Measurements from ENCODE around the gene DMBT1.

Gene DMBT1

DNA sequence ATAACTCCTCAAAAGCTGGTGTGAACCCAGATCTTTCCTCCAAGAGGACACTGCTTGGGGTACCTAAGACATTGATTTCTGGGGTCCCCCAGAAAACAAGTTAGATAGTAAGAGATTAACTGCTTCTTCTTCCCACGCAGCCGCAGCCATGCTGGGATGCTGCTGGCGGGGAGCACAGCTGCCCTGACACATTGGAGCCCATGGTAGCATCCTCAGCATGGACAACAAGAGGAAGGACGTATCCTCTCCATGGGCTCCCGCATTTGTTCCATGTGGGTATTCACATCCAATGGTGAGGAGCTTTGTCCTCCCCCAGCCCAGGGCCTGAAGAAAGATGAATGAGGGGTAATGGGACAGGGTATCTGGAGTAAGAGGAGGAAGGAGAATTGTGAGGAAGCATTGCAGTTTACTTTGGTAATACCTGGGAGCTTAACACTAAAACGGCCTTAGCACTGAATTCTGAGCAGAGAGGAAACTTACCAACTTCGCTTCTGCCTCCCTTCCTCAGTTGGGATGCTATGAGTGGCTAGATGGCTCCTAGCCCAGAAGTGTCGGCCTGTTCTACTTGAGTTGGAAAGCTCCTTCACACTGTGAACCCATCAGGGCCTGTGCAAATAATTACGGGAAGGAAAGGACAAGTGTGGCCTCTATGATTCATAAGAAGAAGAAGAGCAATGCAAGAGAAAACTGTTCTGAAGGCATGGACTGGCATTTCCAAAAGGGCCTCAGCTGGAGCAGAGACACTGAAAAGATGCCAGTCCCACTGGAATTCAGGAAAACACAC lies 95.2 kb downstream of the DMBT1 start:
- FAIRE-seq (no peak), DNase-seq (ENCODE audit: insufficient read length) (no peak)
- TF ChIP-seq POLR2A (IDR thresholded peaks at IDR 0.05; ENCODE audit: low read depth, low read length) (no peak), POLR2AphosphoS5 (IDR thresholded peaks at IDR 0.05; ENCODE audit: low read depth, low read length) (no peak), TAF1 (IDR thresholded peaks at IDR 0.05; ENCODE audit: borderline replicate concordance, low read depth, low read length) (no peak)

DNA sequence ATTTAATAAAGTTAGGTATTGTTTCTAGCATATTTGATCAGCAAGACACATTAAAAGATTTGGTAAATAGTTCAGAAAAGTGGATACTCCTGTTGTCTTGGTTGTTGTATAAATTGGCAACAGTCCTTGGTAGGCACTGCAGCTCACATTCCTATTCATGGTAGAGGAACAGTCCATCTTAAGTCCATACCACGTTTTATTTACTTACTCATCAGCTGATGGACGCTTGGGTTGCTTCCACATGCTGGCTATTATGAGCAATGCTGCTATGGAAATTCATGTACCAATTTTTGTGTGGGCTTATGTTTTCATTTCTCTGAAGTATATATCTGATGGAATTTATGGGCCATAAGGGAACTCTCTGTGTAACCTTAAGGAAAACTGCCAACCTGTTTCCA lies 95.8 kb downstream of the DMBT1 start:
- DNase-seq (ENCODE audit: insufficient read length) = no peak
- no peak for TF ChIP-seq POLR2AphosphoS5 (IDR thresholded peaks at IDR 0.05; ENCODE audit: low read depth, low read length)
- no peak for TF ChIP-seq POLR2A (IDR thresholded peaks at IDR 0.05; ENCODE audit: low read depth, low read length)
- no peak for TF ChIP-seq TAF1 (IDR thresholded peaks at IDR 0.05; ENCODE audit: borderline replicate concordance, low read depth, low read length)
- FAIRE-seq = no peak

DNA sequence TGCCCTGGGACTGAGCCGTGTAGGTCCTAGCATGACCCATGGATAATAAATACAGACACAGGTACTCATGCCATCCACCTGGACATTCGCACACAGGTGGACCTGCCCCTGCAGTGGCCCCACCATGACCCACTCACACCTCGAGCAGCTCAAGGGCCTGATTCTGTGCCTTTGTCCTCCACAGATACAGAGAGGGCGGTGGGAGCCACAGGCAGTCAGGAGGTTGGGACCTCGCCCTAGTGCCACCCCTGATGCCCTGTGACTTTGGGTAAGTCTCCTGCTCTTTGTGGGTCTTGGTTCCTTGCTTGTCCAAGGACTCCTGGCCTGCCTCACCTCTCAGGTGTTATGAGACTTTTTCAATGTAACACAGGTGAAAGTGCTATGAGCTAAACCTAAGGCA lies 96.2 kb downstream of the DMBT1 start:
- TF ChIP-seq POLR2A (IDR thresholded peaks at IDR 0.05; ENCODE audit: low read depth, low read length) (no peak), POLR2AphosphoS5 (IDR thresholded peaks at IDR 0.05; ENCODE audit: low read depth, low read length) (no peak), TAF1 (IDR thresholded peaks at IDR 0.05; ENCODE audit: borderline replicate concordance, low read depth, low read length) (no peak)
- FAIRE-seq (no peak), DNase-seq (ENCODE audit: insufficient read length) (no peak)

DNA sequence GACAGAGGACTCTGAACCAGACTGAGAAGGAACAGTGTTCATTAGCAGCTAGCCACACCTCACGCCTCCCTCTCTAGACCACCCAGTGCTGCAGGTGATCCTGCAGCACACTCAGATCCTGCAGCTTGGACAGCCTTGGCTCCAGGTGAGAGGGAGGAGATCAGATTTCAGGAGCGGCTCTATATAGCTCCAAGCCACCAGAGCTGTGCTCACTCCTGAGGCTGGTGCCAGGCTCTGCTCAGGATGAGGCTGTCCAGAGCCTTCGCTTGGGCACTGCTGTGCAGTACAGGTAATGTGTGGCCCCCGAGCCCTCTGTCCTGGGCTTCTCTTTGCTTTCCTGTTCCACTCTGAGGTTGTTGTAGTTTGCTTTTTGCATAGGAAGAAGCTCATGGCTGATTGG lies 96.7 kb downstream of the DMBT1 start:
- FAIRE-seq (no peak), DNase-seq (ENCODE audit: insufficient read length) (no peak)
- TF ChIP-seq POLR2AphosphoS5 (IDR thresholded peaks at IDR 0.05; ENCODE audit: low read depth, low read length) (no peak), POLR2A (IDR thresholded peaks at IDR 0.05; ENCODE audit: low read depth, low read length) (no peak), TAF1 (IDR thresholded peaks at IDR 0.05; ENCODE audit: borderline replicate concordance, low read depth, low read length) (no peak)

DNA sequence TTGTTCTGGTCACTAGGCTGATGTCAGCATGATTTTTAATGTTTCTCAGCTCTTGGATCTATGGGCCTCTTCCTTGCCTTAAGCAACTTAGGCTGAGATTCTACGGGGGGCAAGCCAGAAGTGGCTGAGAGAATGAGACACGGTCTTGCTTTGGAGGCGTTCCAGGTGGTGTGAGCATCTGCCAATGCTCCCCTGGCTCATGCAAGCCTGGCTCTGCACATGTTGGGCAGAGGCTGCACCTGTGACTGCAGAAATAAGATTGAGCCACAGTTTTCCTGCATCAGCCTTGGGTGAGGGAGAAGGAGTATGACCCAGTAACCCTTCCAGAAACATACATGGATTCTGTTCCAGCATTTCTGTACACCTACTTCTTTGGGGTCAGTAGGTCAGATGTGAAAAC lies 97.2 kb downstream of the DMBT1 start:
- FAIRE-seq (no peak), DNase-seq (ENCODE audit: insufficient read length) (no peak)
- no peak for TF ChIP-seq POLR2A (IDR thresholded peaks at IDR 0.05; ENCODE audit: low read depth, low read length)
- no peak for TF ChIP-seq TAF1 (IDR thresholded peaks at IDR 0.05; ENCODE audit: borderline replicate concordance, low read depth, low read length)
- no peak for TF ChIP-seq POLR2AphosphoS5 (IDR thresholded peaks at IDR 0.05; ENCODE audit: low read depth, low read length)

DNA sequence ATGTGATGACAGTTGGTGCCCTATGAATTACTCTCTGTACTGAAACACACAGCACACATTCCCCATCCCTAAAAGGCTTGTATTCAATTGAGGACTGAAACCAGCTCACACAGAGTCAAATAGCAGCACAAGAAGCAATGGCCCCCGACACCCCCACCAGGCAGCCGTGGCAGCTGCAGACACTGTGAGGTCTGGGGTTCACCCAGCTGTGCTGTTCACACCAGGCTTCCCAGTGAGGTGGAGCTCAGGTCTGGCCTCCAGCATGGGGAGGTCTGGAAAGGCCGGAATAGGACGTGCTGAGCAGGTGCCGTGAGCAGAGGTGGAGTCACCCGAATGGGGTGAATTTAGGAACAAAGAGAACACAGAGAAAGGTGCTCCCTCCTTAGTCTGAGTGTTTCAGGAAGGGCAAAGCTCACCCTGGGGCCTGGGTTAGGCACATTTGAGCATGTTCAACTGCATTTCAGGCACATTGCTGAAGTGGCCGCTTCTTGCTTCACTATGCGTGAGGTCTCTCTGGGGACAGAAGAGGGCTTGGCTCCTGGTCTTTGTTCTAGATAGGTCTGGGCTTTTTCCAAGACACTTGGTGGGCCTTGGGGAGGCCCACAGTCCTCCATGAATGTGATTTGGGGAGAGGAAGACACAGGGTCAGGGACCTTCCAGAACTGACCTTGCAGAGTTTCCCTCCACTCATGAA lies 97.9 kb downstream of the DMBT1 start:
- TF ChIP-seq POLR2A (IDR thresholded peaks at IDR 0.05; ENCODE audit: low read depth, low read length) (no peak), POLR2AphosphoS5 (IDR thresholded peaks at IDR 0.05; ENCODE audit: low read depth, low read length) (no peak), TAF1 (IDR thresholded peaks at IDR 0.05; ENCODE audit: borderline replicate concordance, low read depth, low read length) (no peak)
- no peak for FAIRE-seq
- DNase-seq (ENCODE audit: insufficient read length) = no peak

DNA sequence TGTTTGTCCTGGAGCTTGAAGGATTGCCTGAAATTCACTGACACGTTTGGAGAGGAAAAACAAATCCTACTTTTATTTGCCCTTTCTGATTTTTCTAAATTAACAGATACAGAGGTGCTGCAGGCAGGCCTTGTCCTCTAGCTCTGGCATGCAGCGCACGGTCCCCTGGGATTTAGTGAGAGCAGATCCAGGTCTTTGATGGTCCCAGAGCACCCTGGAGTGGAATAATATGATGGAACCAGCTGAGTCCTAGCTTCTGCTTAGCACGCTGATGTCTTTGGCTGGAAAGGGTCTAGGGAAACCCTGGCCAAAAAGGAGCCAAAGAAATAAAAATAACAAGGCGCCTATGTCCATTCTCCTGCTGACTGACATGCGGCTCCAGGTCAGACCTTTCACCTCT lies 98.6 kb downstream of the DMBT1 start:
- no peak for FAIRE-seq
- TF ChIP-seq TAF1 (IDR thresholded peaks at IDR 0.05; ENCODE audit: borderline replicate concordance, low read depth, low read length) (no peak), POLR2A (IDR thresholded peaks at IDR 0.05; ENCODE audit: low read depth, low read length) (no peak), POLR2AphosphoS5 (IDR thresholded peaks at IDR 0.05; ENCODE audit: low read depth, low read length) (no peak)
- no peak for DNase-seq (ENCODE audit: insufficient read length)

DNA sequence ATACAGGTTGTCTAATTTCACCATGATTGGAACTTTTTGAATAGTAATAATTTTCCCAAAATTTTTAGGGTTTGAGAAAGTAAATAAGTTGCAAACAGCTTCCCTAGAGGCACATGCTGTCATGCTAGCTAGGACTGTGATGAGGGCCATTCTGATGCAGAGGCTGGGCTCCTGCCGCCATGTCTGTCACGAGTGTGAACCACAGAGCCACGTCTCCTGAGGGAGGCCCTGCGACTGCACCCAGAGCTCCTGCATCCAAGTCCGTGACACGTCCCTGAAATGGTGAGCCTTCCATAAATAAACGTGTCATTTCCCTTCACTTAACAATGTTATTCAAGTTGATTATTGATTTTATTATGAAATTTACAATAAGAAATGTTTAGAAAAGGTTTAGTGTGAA lies 99.1 kb downstream of the DMBT1 start:
- FAIRE-seq (no peak), DNase-seq (ENCODE audit: insufficient read length) (no peak)
- TF ChIP-seq POLR2A (IDR thresholded peaks at IDR 0.05; ENCODE audit: low read depth, low read length) = no peak

DNA sequence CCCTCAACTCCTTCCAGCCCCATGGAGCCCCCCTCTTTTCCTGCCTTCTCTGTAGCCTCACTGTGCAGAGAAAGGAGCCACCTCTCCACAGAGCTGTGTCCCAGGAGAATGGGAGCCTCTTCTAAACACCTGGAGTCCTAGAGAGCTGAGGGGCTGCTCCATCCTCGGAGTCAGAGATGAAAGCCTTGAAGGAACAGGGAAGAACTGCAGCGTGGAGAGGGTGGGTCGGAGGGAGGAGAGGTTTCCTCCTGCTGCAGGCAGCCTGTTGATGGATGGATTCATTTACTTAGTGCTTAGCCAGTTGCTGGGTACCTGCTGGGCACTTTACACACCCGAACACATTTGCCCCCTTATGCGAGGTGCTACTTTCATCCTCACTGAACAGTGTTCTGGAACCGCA lies 100.1 kb downstream of the DMBT1 start:
- DNase-seq (ENCODE audit: insufficient read length) (no peak), FAIRE-seq (no peak)
- TF ChIP-seq POLR2A (IDR thresholded peaks at IDR 0.05; ENCODE audit: low read depth, low read length) (no peak), POLR2AphosphoS5 (IDR thresholded peaks at IDR 0.05; ENCODE audit: low read depth, low read length) (no peak), TAF1 (IDR thresholded peaks at IDR 0.05; ENCODE audit: borderline replicate concordance, low read depth, low read length) (no peak)

DNA sequence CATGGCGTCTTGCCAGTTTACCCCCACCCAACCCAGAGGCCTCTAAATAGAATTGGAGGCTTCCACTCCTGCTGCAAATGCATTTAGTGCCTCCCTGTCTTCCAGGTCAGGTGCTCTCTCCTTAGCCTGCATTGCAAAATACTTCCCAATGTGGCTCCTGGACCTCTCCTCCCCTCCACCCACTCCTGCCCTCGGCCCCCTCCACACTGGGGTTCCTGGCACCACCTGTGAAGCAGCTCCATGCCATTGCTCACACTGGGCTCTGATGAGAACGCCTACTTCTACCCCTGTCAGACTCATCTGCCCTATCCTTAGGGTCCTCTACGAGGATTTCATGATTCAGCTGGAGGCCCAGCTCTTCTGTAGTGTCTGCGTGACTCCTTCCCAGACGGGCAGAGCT lies 101.7 kb downstream of the DMBT1 start:
- FAIRE-seq = no peak

DNA sequence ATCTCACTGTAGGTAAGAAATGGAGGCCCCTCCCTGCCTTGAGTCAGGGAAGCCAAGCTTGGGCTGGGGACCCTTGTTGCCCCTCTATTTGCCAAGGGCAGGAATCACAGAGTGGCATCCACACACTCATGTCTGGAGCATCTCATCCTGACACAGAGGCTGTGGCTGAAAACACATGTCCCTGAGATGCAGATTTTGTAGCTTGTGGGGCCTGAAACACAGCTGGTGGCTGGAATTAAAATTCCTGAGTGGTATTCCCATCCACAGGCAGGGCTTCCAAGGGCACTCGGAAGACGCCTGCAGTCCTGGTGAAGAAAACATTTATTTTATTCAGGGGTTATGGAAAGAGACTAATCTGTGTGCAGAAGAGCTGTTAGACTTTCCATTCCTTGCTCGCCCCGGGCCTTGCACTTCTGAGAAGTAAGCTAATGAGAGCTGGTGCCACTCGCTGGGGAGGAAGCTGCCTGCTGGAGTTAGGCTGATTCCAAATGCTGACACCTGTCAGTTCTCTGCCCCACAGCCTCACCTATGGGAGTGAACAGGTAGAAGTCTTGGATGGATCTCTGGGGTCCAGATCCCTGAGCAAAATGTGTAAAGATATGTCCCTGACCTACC lies 103.1 kb downstream of the DMBT1 start:
- FAIRE-seq (no peak), DNase-seq (ENCODE audit: insufficient read length) (no peak)
- TF ChIP-seq POLR2AphosphoS5 (IDR thresholded peaks at IDR 0.05; ENCODE audit: low read depth, low read length) = no peak

More for the DNA sequence above, 101.7 kb downstream of the DMBT1 start:
- TF ChIP-seq POLR2A (IDR thresholded peaks at IDR 0.05; ENCODE audit: low read depth, low read length) = no peak
- no peak for TF ChIP-seq POLR2AphosphoS5 (IDR thresholded peaks at IDR 0.05; ENCODE audit: low read depth, low read length)
- TF ChIP-seq TAF1 (IDR thresholded peaks at IDR 0.05; ENCODE audit: borderline replicate concordance, low read depth, low read length) = no peak
- DNase-seq (ENCODE audit: insufficient read length) = no peak

DNA sequence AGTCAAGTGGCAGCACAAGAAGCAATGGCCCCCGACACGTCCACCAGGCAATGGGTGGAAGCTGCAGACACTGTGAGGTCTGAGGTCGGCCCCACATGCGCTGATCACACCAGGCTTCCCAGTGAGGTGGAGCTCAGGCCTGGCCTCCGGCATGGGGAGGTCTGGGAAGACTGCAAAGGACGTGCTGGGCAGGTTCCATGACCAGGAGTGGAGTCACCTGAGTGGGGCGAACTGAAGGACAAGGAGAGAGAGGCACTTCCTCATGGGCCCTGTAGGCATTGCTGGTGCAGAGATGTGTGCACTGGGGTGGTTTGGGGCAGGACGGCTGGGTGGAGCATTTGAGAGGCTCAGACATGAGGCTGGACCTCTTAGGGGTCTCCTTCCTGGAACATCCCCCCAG lies 103.9 kb downstream of the DMBT1 start:
- DNase-seq (ENCODE audit: insufficient read length) (no peak), FAIRE-seq (no peak)
- TF ChIP-seq POLR2AphosphoS5 (IDR thresholded peaks at IDR 0.05; ENCODE audit: low read depth, low read length) (no peak), TAF1 (IDR thresholded peaks at IDR 0.05; ENCODE audit: borderline replicate concordance, low read depth, low read length) (no peak), POLR2A (IDR thresholded peaks at IDR 0.05; ENCODE audit: low read depth, low read length) (no peak)
